Panc1 (cell line): ENCODE data around the gene LENG8. TPM values are rescaled to one million over a fixed set of nuclear protein-coding genes. Genes with fewer than 3 reads are reported as not detected.

Experiments used
- ATAC-seq: fragments of 200-7000 bp; cut with Tn5 transposase; 2 replicates; pipeline ENCODE4 v1.9.1; 2020; ENCODE audit warnings: mild to moderate bottlenecking, moderate library complexity
- BruUV-seq: library from RNA; stranded (reverse); fragments of 400-500 nt; replicated peaks from 2 replicates; lab custom pipeline; 2021; lab: Mats Ljungman, UMichigan
- CTCF ChIA-PET: fragments of 300-600 bp; sonication (Branson Sonifier 250); formaldehyde crosslinking; loops from one replicate; lab custom pipeline; 2022; ENCODE audit warnings: antibody characterized with exemption; lab: Charles Lee
- POLR2A ChIA-PET: fragments of 300-600 bp; sonication (Branson Sonifier 250); formaldehyde crosslinking; loops from one replicate; lab custom pipeline; 2022; ENCODE audit warnings: antibody characterized with exemption; lab: Charles Lee
- DNase-seq: peaks from one replicate; pipeline ENCODE4 v3.0.0-alpha.2; 2010; ENCODE audit warnings: low read depth, low spot score
- H3K27ac ChIP-seq: 2 replicates; pipeline ENCODE4 v1.5.1; 2011; ENCODE audit warnings: mild to moderate bottlenecking, low read length, inconsistent platforms
- H3K27me3 ChIP-seq: fragments of 200-500 bp; sonication (Bioruptor generic); 2 replicates; pipeline ENCODE4 v1.6.0; 2014; ENCODE audit warnings: low read length, inconsistent platforms; ENCODE audit not compliant: control insufficient read depth, insufficient read depth
- H3K36me3 ChIP-seq: fragments of 200-500 bp; sonication (Bioruptor generic); 2 replicates; pipeline ENCODE4 v1.5.1; 2014; ENCODE audit warnings: inconsistent platforms, mild to moderate bottlenecking, low read length, moderate library complexity; ENCODE audit not compliant: control insufficient read depth, insufficient read depth
- H3K4me1 ChIP-seq: 2 replicates; pipeline ENCODE4 v1.5.1; 2011; ENCODE audit warnings: inconsistent platforms, mild to moderate bottlenecking, low read length, moderate library complexity; ENCODE audit not compliant: control insufficient read depth, insufficient read depth
- H3K4me3 ChIP-seq, 2 experiments: 2 replicates each; pipeline ENCODE4 v1.5.1; 2011 to 2012; ENCODE audit warnings: low read depth in 2 of 2, low read length in 2 of 2, mild to moderate bottlenecking in 2 of 2, inconsistent platforms in 1 of 2, moderate library complexity in 1 of 2
- H3K9me3 ChIP-seq: fragments of 200-500 bp; sonication (Bioruptor generic); 2 replicates; pipeline ENCODE4 v1.5.1; 2014; ENCODE audit warnings: low read depth, mild to moderate bottlenecking, inconsistent platforms, low read length, moderate library complexity; ENCODE audit not compliant: control insufficient read depth, insufficient read depth
- CTCF ChIP-seq: fragments of 450-650 bp; IDR thresholded peaks from 2 replicates; pipeline ENCODE4 v1.5.1; 2017; ENCODE audit warnings: mild to moderate bottlenecking
- POLR2AphosphoS5 ChIP-seq: IDR thresholded peaks from 2 replicates; pipeline ENCODE4 v1.6.1; 2012; ENCODE audit warnings: mild to moderate bottlenecking, low read depth, low read length, moderate library complexity
- REST ChIP-seq, 2 experiments: IDR thresholded peaks; 2 replicates each; pipeline ENCODE4 v1.6.1; 2011 to 2012; ENCODE audit warnings: low read depth in 2 of 2, control low read depth in 1 of 2, low read length in 1 of 2, mild to moderate bottlenecking in 1 of 2, moderate library complexity in 1 of 2; ENCODE audit not compliant: insufficient read depth in 1 of 2
- SIN3A ChIP-seq: IDR thresholded peaks from 2 replicates; pipeline ENCODE4 v1.6.1; 2012; ENCODE audit warnings: low read depth, mild to moderate bottlenecking, low read length, moderate library complexity, borderline replicate concordance; ENCODE audit not compliant: insufficient read depth
- TCF7L2 ChIP-seq: IDR thresholded peaks from 2 replicates; pipeline ENCODE4 v1.6.1; 2011; ENCODE audit warnings: mild to moderate bottlenecking, low read depth, low read length, inconsistent platforms
- in situ Hi-C: cut with HindIII; loops from 2 replicates; pipeline ENCODE4 v1.10.0; 2016; ENCODE audit warnings: low sequenced_read_pairs, low pct_unique_long_range_greater_than_20kb
- intact Hi-C: fragments of 100-400 bp; cut with micrococcal nuclease; formaldehyde crosslinking; loops from one replicate; pipeline ENCODE4 v1.10.0; 2022; ENCODE audit not compliant: unreplicated experiment
- total RNA-seq: library from RNA; stranded (reverse); gene quantifications from one replicate; pipeline ENCODE4 v1.2.1, GENCODE V29; 2021; ENCODE audit not compliant: unreplicated experiment

The LENG8 gene
- total RNA-seq, 1 experiment from 2014 or later: 268 TPM

GRCh38 chr19:54418930-54419800, 29.8 kb upstream of the LENG8 start:
- peaks cover 11% of the 10 kb centered on the region for H3K4me1 ChIP-seq
- no peaks in the 10 kb centered on the region for H3K9me3 ChIP-seq
- no TSS peak for BruUV-seq
- H3K27me3 ChIP-seq: 0 out of 2 replicates have a peak, but pooled peaks cover 2% of the 10 kb centered on the region
- ChIA-PET CTCF (interaction anchor here (0.5 kb wide), 1 partner anchor 14 kb away, joined by 6 read pairs; no protein-coding TSS in a partner anchor), POLR2A (no interaction called here)
- H3K4me3 ChIP-seq: no peak overlapping the region
- H3K36me3 ChIP-seq: no peaks in the 10 kb centered on the region
- ATAC-seq (no peak), DNase-seq (no peak)
- no peak overlapping the region for H3K27ac ChIP-seq
- TF ChIP-seq REST (IDR thresholded peaks at IDR 0.05; ENCODE audit: insufficient read depth in 1 of 2, low read depth in 2 of 2, low read length in 1 of 2) (no peak), CTCF (no peak), TCF7L2 (no peak), POLR2AphosphoS5 (no peak), SIN3A (no peak)
- in situ Hi-C loops: no loop called here
- intact Hi-C loops: no loop called here

- Histone ChIP-seq H3K4me1 (peaks cover 11% of the 10 kb centered on the region), H3K4me3 (peak overlapping the region in 1 of 2 experiments; percentile 29; a peak in 1 of 4 replicates), H3K27me3 (no peaks in the 10 kb centered on the region), H3K9me3 (no peaks in the 10 kb centered on the region), H3K27ac (no peak overlapping the region; the same call in 1 of the 2 replicates), H3K36me3 (no peaks in the 10 kb centered on the region)
- BruUV-seq: no TSS peak
- ATAC-seq (no peak; the same call in 1 of the 2 replicates), DNase-seq (no peak)
- ChIA-PET POLR2A (interaction anchor here (0.6 kb wide), 3 partner anchors 20 to 802 kb away, joined by 3 to 8 read pairs (median 4); no protein-coding TSS in a partner anchor), CTCF (interaction anchor here (0.5 to 0.6 kb wide), 2 partner anchors 14 to 244 kb away, joined by 3 to 6 read pairs; no protein-coding TSS in a partner anchor)
- TF ChIP-seq REST (IDR thresholded peaks at IDR 0.05; ENCODE audit: insufficient read depth in 1 of 2, low read depth in 2 of 2, low read length in 1 of 2): no peak
- no peak for TF ChIP-seq POLR2AphosphoS5
- no peak for TF ChIP-seq CTCF
- TF ChIP-seq SIN3A: no peak
- no peak for TF ChIP-seq TCF7L2
- in situ Hi-C loops (no loop called here), intact Hi-C loops (no loop called here)
Observed at GRCh38 chr19:54420068-54420382, 29.0 kb upstream of the LENG8 start.
